Measurements from ENCODE around the gene PBX4.
A peak's percentile ranks its signal among the peaks of the same experiment; 100 is the strongest.
"Not testable (repeated sequence)": the region's sequence is repeated elsewhere in the genome, so short reads cannot be mapped to it uniquely, and the experiment has no call there.

PBX4 gene

GRCh38 chr19:19610376-19611202 lies 7.9 kb downstream of the PBX4 start:
- Histone ChIP-seq H3K27ac (ENCODE audit: extremely low read depth, low read depth, low read length) (no peak overlapping the region), H3K4me1 (ENCODE audit: control insufficient read depth, insufficient read depth, low read length) (no peaks in the 10 kb centered on the region), H3K36me3 (ENCODE audit: control insufficient read depth in 2 of 2, insufficient read depth in 1 of 2, low read length in 2 of 2) (no peaks in the 10 kb centered on the region), H3K9me3 (ENCODE audit: control insufficient read depth, insufficient read depth, low read depth, low read length) (no peaks in the 10 kb centered on the region), H3K4me3 (ENCODE audit: low read depth, low read length) (no peak overlapping the region)
- ChIA-PET CTCF (interaction anchor here (0.7 kb wide), 1 partner anchor 56 kb away, joined by 4 read pairs; no protein-coding TSS in a partner anchor), POLR2A (no interaction called here)
- no peak for TF ChIP-seq ZBTB48 (tag by site-specific recombination; IDR thresholded peaks at IDR 0.05)
- TF ChIP-seq ZSCAN23 (tag by site-specific recombination; IDR thresholded peaks at IDR 0.05) = no peak
- no peak for TF ChIP-seq FEZF1 (tag by site-specific recombination; IDR thresholded peaks at IDR 0.05)
- no peak for TF ChIP-seq GLIS1 (tag by site-specific recombination; IDR thresholded peaks at IDR 0.05)
- TF ChIP-seq PRDM6 (tag by site-specific recombination; IDR thresholded peaks at IDR 0.05) = no peak
- TF ChIP-seq CTCF (tag by site-specific recombination; IDR thresholded peaks at IDR 0.05) = no peak

GRCh38 chr19:19606686-19607085 lies 11.8 kb downstream of the PBX4 start:
- H3K4me1 ChIP-seq (ENCODE audit: control insufficient read depth, insufficient read depth, low read length); H3K36me3 ChIP-seq (ENCODE audit: control insufficient read depth in 2 of 2, insufficient read depth in 1 of 2, low read length in 2 of 2); POLR2A ChIA-PET; H3K4me3 ChIP-seq (ENCODE audit: low read depth, low read length); H3K9me3 ChIP-seq (ENCODE audit: control insufficient read depth, insufficient read depth, low read depth, low read length); H3K27ac ChIP-seq (ENCODE audit: extremely low read depth, low read depth, low read length): not testable (repeated sequence)
- CTCF ChIA-PET = interaction anchor here (0.6 kb wide), 1 partner anchor 544 kb away, joined by 3 read pairs; no protein-coding TSS in a partner anchor

GRCh38 chr19:19606021-19606420 lies 12.5 kb downstream of the PBX4 start:
- POLR2A ChIA-PET = interaction anchor here (0.7 kb wide), 1 partner anchor 57 kb away, joined by 6 read pairs; no protein-coding TSS in a partner anchor
- no peaks in the 10 kb centered on the region; a peak in 1 of 3 replicates for H3K36me3 ChIP-seq (ENCODE audit: control insufficient read depth in 2 of 2, insufficient read depth in 1 of 2, low read length in 2 of 2)
- CTCF ChIA-PET = interaction anchor here (0.6 to 0.7 kb wide), 2 partner anchors 74 to 543 kb away, joined by 3 to 4 read pairs; no protein-coding TSS in a partner anchor

GRCh38 chr19:19602713-19603324 lies 15.7 kb downstream of the PBX4 start:
- ChIA-PET POLR2A (interaction anchor here (0.6 kb wide), 1 partner anchor 277 kb away, joined by 3 read pairs; no protein-coding TSS in a partner anchor), CTCF (interaction anchor here (0.6 to 0.7 kb wide), 3 partner anchors 30 to 126 kb away, joined by 3 read pairs; no protein-coding TSS in a partner anchor)
- Histone ChIP-seq H3K4me3 (ENCODE audit: low read depth, low read length) (no peak overlapping the region), H3K9me3 (ENCODE audit: control insufficient read depth, insufficient read depth, low read depth, low read length) (no peaks in the 10 kb centered on the region), H3K27ac (ENCODE audit: extremely low read depth, low read depth, low read length) (no peak overlapping the region), H3K36me3 (ENCODE audit: control insufficient read depth in 2 of 2, insufficient read depth in 1 of 2, low read length in 2 of 2) (no peaks in the 10 kb centered on the region; a peak in 1 of 3 replicates), H3K4me1 (ENCODE audit: control insufficient read depth, insufficient read depth, low read length) (no peaks in the 10 kb centered on the region)
- TF ChIP-seq ZNF311 (tag by site-specific recombination; IDR thresholded peaks at IDR 0.05; ENCODE audit: borderline replicate concordance) (no peak), GLIS2 (tag by site-specific recombination; IDR thresholded peaks at IDR 0.05) (no peak), ZNF266 (tag by site-specific recombination; IDR thresholded peaks at IDR 0.05; ENCODE audit: low read depth) (0 out of 2 replicates have a peak, but pooled peaks have one; percentile 19), GLI2 (tag by site-specific recombination; IDR thresholded peaks at IDR 0.05; ENCODE audit: borderline replicate concordance, low read depth) (no peak), ZNF623 (tag by site-specific recombination; IDR thresholded peaks at IDR 0.05) (no peak), ZNF600 (tag by site-specific recombination; IDR thresholded peaks at IDR 0.05) (no peak)

More at GRCh38 chr19:19606021-19606420, 12.5 kb downstream of the PBX4 start:
- TF ChIP-seq ZBTB48 (tag by site-specific recombination; IDR thresholded peaks at IDR 0.05) (peak; percentile 61; the same call in 1 of the 2 replicates), INSM2 (tag by site-specific recombination; IDR thresholded peaks at IDR 0.05) (no peak)
- H3K4me1 ChIP-seq (ENCODE audit: control insufficient read depth, insufficient read depth, low read length) = no peaks in the 10 kb centered on the region
- H3K9me3 ChIP-seq (ENCODE audit: control insufficient read depth, insufficient read depth, low read depth, low read length) = no peaks in the 10 kb centered on the region
- no peak overlapping the region for H3K27ac ChIP-seq (ENCODE audit: extremely low read depth, low read depth, low read length)
- H3K4me3 ChIP-seq (ENCODE audit: low read depth, low read length) = no peak overlapping the region
